Hepatocyte (in vitro differentiated cells): ENCODE results near the gene KRT6B. TPM values are rescaled to one million over a fixed set of nuclear protein-coding genes. Genes with fewer than 3 reads are reported as not detected.

Source experiments
- DNase-seq: peaks from one replicate; pipeline ENCODE4 v3.0.0-alpha.2; 2016; ENCODE audit warnings: low spot score
- H2AFZ ChIP-seq: fragments of 200-600 bp; sonication (generic); 2 replicates; pipeline ENCODE4 v1.6.0; 2016; ENCODE audit warnings: antibody characterized with exemption, mild to moderate bottlenecking
- H3K27ac ChIP-seq: fragments of 200-600 bp; sonication (generic); 2 replicates; pipeline ENCODE4 v1.5.1; 2016; ENCODE audit warnings: mild to moderate bottlenecking
- H3K27me3 ChIP-seq: fragments of 200-600 bp; sonication (generic); 2 replicates; pipeline ENCODE4 v1.6.1; 2016
- H3K36me3 ChIP-seq: fragments of 200-600 bp; sonication (generic); replicated peaks from 2 replicates; pipeline ENCODE4 v1.5.1; 2016; ENCODE audit warnings: low read depth; ENCODE audit not compliant: insufficient read depth
- H3K4me1 ChIP-seq: fragments of 200-600 bp; sonication (generic); 2 replicates; pipeline ENCODE4 v1.5.1; 2016; ENCODE audit warnings: mild to moderate bottlenecking, moderate library complexity; ENCODE audit not compliant: insufficient read depth
- H3K4me2 ChIP-seq: fragments of 200-600 bp; sonication (generic); 2 replicates; pipeline ENCODE4 v1.6.0; 2016
- H3K4me3 ChIP-seq: fragments of 200-600 bp; sonication (generic); 2 replicates; pipeline ENCODE4 v1.5.1; 2016; ENCODE audit warnings: mild to moderate bottlenecking
- H3K79me2 ChIP-seq: fragments of 200-600 bp; sonication (generic); 2 replicates; pipeline ENCODE4 v1.6.0; 2017; ENCODE audit warnings: mild to moderate bottlenecking
- H3K9me2 ChIP-seq: fragments of 200-600 bp; sonication (generic); replicated peaks from 2 replicates; pipeline ENCODE4 v1.6.0; 2017; ENCODE audit warnings: mild to moderate bottlenecking; ENCODE audit not compliant: insufficient read depth
- H3K9me3 ChIP-seq: fragments of 200-600 bp; sonication (generic); 2 replicates; pipeline ENCODE4 v1.5.1; 2016; ENCODE audit warnings: low read depth, mild to moderate bottlenecking
- H4K20me1 ChIP-seq: fragments of 200-600 bp; sonication (generic); 2 replicates; pipeline ENCODE4 v1.6.0; 2016; ENCODE audit warnings: mild to moderate bottlenecking; ENCODE audit not compliant: insufficient read depth, poor library complexity, severe bottlenecking
- CTCF ChIP-seq: fragments of 200-600 bp; sonication (generic); IDR thresholded peaks from 2 replicates; pipeline ENCODE4 v1.5.1; 2016; ENCODE audit warnings: antibody characterized with exemption, mild to moderate bottlenecking; ENCODE audit not compliant: poor library complexity
- EZH2 ChIP-seq: fragments of 200-600 bp; sonication (generic); IDR thresholded peaks from 2 replicates; pipeline ENCODE4 v1.6.1; 2016; ENCODE audit warnings: antibody characterized with exemption, mild to moderate bottlenecking, borderline replicate concordance
- EZH2phosphoT487 ChIP-seq: fragments of 200-600 bp; sonication (generic); IDR thresholded peaks from one replicate; pipeline ENCODE4 v1.6.1; 2018; ENCODE audit warnings: antibody characterized with exemption, mild to moderate bottlenecking, low read depth, moderate library complexity; ENCODE audit not compliant: unreplicated experiment, severe bottlenecking
- WGBS: methylation state at CpG from one replicate; pipeline ENCODE4 v1.1.6; 2016; ENCODE audit warnings: low lambda C conversion rate; ENCODE audit errors: missing lambda C conversion rate; 5-methylcytosine and 5-hydroxymethylcytosine counted together
- polyA plus RNA-seq: library from polyadenylated mRNA; unstranded; fragments of >200 nt; fragmentation: Nextera tagmentation; extraction: Ambion mirVana; gene quantifications from 2 replicates; pipeline ENCODE4 v1.2.1, GENCODE V29; 2016
- total RNA-seq: library from RNA; depleted of rRNA; stranded (reverse); fragments of >200 nt; gene quantifications from 2 replicates; pipeline ENCODE4 v1.2.3, GENCODE V29; 2014

KRT6B gene
- total and polyA plus RNA-seq, 2 experiments from 2014 or later = 0.42 TPM; not detected in 1

- no peaks in the 10 kb centered on the region for H3K79me2 ChIP-seq
- DNase-seq = no peak
- TF ChIP-seq CTCF (no peak), EZH2phosphoT487 (no peak), EZH2 (no peak)
- peaks cover 5% of the 10 kb centered on the region for H3K4me1 ChIP-seq
- H4K20me1 ChIP-seq = no peaks in the 10 kb centered on the region
- H3K4me3 ChIP-seq = no peak within 1 kb of the TSS
- no peaks in the 10 kb centered on the region for H3K9me2 ChIP-seq
- no peaks in the 10 kb centered on the region for H3K9me3 ChIP-seq
- 85% methylated on average over 20 of the region's 20 CpGs for WGBS
- H3K36me3 ChIP-seq = no peaks in the 10 kb centered on the region
- no peak within 1 kb of the TSS for H2AFZ ChIP-seq
- no peak within 1 kb of the TSS for H3K4me2 ChIP-seq
- H3K27ac ChIP-seq = no peak within 1 kb of the TSS
- no peaks in the 10 kb centered on the region for H3K27me3 ChIP-seq
Observed at GRCh38 chr12:52434081-52434733, 17.7 kb downstream of the KRT6B start, which contains the start of gene KRT75. KRT75 (minus strand) TSS chr12:52434371; CDS start chr12:52434304, 67 bp downstream.

GRCh38 chr12:52433501-52434080, 18.4 kb downstream of the KRT6B start:
- no peaks in the 10 kb centered on the region for H3K79me2 ChIP-seq
- H3K36me3 ChIP-seq = no peaks in the 10 kb centered on the region
- H3K4me3 ChIP-seq = no peak overlapping the region
- TF ChIP-seq CTCF (no peak), EZH2phosphoT487 (no peak), EZH2 (no peak)
- H3K9me3 ChIP-seq = no peaks in the 10 kb centered on the region
- no peak overlapping the region for H3K4me2 ChIP-seq
- 97% methylated on average over 12 of the region's 12 CpGs for WGBS
- H3K9me2 ChIP-seq = no peaks in the 10 kb centered on the region
- H3K27me3 ChIP-seq = no peaks in the 10 kb centered on the region
- H3K27ac ChIP-seq = no peak overlapping the region
- no peak for DNase-seq
- peaks cover 5% of the 10 kb centered on the region for H3K4me1 ChIP-seq
- H2AFZ ChIP-seq = no peak overlapping the region
- H4K20me1 ChIP-seq = no peaks in the 10 kb centered on the region

- no peak overlapping the region for H3K4me2 ChIP-seq
- no peaks in the 10 kb centered on the region for H3K36me3 ChIP-seq
- DNase-seq = no peak
- H2AFZ ChIP-seq = no peak overlapping the region
- no peaks in the 10 kb centered on the region for H3K27me3 ChIP-seq
- no peak overlapping the region for H3K27ac ChIP-seq
- no peaks in the 10 kb centered on the region for H4K20me1 ChIP-seq
- no peak overlapping the region for H3K4me3 ChIP-seq
- no peaks in the 10 kb centered on the region for H3K9me2 ChIP-seq
- H3K79me2 ChIP-seq = no peaks in the 10 kb centered on the region
- WGBS = 64% methylated on average over 6 of the region's 6 CpGs
- no peaks in the 10 kb centered on the region for H3K9me3 ChIP-seq
- H3K4me1 ChIP-seq = peaks cover 5% of the 10 kb centered on the region
- TF ChIP-seq EZH2phosphoT487 (no peak), CTCF (no peak), EZH2 (no peak)
Observed at GRCh38 chr12:52432559-52433207, 19.3 kb downstream of the KRT6B start.
